ENCODE data around the gene MYL12A.

MYL12A gene

GRCh38 chr18:3221496-3221895 lies 26.1 kb upstream of the MYL12A start:
- DNase-seq, result no peak
- in situ Hi-C loops (cut with HindIII; ENCODE audit: low pct_ligation_motif_present, low pct_unique_long_range_greater_than_20kb, low sequenced_read_pairs), result no loop called here

DNA sequence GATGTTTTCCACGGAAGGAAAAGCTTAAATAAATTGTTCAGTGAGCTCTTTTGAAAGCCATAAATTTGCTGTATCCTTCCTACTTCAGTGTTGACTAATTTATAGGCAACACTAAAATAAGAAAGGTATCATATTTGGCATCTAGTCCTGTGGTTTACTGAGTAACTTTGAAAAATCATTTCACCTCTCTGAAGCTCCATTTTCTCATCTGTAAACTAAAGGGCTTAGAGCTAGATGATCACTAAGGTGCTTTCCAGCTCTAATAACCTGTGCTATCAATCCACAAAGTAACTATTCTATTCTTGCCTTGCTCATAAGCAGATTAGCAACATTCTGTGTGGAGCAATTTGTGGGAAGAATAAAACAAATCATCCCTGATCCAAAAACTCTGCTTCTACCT lies 24.2 kb upstream of the MYL12A start:
- DNase-seq, result no peak
- in situ Hi-C loops (cut with HindIII; ENCODE audit: low pct_ligation_motif_present, low pct_unique_long_range_greater_than_20kb, low sequenced_read_pairs), result no loop called here

DNA sequence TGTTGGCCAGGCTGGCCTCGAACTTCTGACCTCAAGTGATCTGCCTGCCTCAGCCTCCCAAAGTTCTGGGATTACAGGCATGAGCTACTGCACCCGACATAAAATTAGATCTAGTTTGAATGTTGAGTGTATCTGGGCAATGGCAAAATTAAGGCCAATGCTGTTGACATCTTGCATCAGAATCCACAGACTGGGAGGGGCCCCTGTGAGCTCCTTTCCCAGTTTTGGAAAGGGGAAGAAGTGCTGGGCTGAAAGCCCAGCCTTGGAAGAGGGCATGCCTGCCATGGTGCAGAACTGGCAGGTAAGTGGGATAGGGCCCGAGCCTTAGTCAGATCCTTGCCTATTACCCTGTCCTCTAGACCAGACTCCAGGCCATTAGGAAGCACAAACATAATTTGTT lies 23.4 kb upstream of the MYL12A start:
- DNase-seq, result no peak
- in situ Hi-C loops (cut with HindIII; ENCODE audit: low pct_ligation_motif_present, low pct_unique_long_range_greater_than_20kb, low sequenced_read_pairs), result no loop called here

GRCh38 chr18:3225588-3225987 lies 22.0 kb upstream of the MYL12A start:
- in situ Hi-C loops (cut with HindIII; ENCODE audit: low pct_ligation_motif_present, low pct_unique_long_range_greater_than_20kb, low sequenced_read_pairs), result no loop called here
- DNase-seq, result no peak

GRCh38 chr18:3226048-3226447 lies 21.6 kb upstream of the MYL12A start:
- DNase-seq, result no peak
- in situ Hi-C loops (cut with HindIII; ENCODE audit: low pct_ligation_motif_present, low pct_unique_long_range_greater_than_20kb, low sequenced_read_pairs), result no loop called here

DNA sequence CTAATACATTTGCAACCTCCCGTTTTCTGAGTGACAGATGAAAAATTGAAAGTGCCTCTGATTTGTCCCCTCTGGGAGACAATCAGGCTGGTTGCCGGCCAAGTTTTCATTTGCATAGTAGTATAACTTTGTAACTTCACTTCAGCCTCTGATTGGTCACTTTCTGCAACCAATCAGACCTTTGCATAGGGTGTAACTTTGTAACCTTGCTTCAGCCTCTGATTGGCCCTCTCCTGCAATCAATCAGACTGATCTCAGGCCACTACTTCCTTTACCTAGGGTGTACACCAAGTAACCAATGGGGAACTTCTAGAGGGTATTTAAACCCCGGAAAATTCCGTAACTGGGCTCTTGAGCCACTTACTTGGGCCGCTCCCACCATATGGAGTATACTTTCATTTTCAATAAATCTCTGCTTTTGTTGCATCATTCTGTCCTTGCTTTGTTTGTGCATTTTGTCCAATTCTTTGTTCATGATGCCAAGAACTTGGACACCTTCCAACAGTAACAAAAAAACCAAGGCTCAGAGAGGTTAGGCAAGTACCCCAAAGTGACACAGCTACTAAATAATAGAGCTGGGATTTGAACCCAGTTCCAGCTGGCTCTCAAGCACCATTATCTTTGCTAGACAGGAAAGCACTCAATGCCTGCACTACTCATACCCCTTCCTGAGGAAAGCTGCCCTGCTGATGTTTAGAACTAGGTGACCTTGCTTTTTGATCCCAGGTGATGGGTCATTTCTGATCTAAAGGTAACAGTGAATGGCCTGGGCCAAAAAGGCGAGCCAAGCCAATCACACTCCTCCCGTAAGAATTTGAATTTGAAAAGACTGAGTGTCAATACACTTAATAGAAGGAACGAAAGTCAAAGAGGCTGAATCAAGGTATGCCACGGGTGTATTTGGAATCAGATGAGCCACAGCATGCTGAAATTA lies 16.9 kb upstream of the MYL12A start:
- in situ Hi-C loops (cut with HindIII; ENCODE audit: low pct_ligation_motif_present, low pct_unique_long_range_greater_than_20kb, low sequenced_read_pairs), result no loop called here
- peak; percentile 18 for DNase-seq

DNA sequence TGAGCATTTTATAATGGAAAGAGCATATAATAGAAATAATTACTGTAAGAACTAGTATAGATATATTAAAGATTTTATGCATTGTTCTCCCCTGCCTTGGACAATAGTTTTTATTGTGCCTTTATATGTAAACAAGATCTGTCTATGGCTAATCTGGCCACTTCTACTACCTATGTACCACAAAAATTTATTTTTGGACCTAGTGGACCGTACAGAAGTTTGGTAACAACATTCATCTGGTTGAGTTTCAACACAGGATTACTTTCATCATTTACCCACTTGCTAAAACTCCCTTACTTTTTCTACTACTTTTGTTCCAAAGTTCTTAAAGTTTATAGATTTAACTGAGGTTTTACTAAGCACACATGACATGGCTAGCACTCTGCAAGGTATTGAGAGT lies 14.6 kb upstream of the MYL12A start:
- no peak for DNase-seq
- in situ Hi-C loops (cut with HindIII; ENCODE audit: low pct_ligation_motif_present, low pct_unique_long_range_greater_than_20kb, low sequenced_read_pairs), result no loop called here

- in situ Hi-C loops (cut with HindIII; ENCODE audit: low pct_ligation_motif_present, low pct_unique_long_range_greater_than_20kb, low sequenced_read_pairs), result no loop called here
- DNase-seq, result no peak
These were observed 14.0 kb upstream of the MYL12A start for GRCh38 chr18:3233433-3234168.

DNA sequence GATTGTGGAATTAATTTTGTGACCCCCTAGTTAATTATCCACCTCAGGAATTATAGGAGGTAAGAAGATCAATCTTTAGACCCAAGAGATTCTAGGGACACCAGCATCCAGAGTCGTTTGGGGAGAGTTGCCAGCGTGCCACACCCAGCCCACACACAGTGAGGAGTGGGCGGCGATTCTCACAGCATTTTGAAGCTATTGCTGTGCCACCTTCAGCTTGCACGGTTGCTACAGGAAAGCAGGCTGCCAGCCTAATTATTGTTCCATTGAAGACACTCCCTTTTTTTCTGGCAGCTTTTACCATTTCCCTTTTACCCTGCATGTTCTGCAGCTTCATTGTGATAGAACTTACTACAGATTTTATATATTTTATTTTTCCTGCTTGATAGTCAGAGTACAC lies 13.1 kb upstream of the MYL12A start:
- no peak for DNase-seq
- in situ Hi-C loops (cut with HindIII; ENCODE audit: low pct_ligation_motif_present, low pct_unique_long_range_greater_than_20kb, low sequenced_read_pairs), result no loop called here

DNA sequence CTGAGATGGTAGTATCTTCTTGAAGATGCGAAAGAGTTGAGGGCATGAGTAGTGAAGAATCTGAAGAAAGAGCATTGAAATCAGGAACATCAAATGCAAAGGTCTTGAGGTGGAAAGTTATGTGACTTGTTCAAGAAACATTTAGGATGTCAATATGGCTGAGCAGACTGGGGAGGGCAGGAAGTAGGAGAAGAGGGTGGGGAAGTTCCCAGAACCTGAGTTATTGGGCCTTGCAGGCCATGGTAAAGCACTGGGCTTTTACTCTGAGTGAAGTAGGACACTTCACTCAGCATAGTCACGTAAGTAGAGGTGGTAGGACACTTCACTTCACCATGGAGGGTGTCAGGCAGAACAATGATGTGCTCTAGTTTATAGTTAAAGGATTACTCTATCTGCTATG lies 11.8 kb upstream of the MYL12A start:
- no peak for DNase-seq
- in situ Hi-C loops (cut with HindIII; ENCODE audit: low pct_ligation_motif_present, low pct_unique_long_range_greater_than_20kb, low sequenced_read_pairs), result no loop called here

- in situ Hi-C loops (cut with HindIII; ENCODE audit: low pct_ligation_motif_present, low pct_unique_long_range_greater_than_20kb, low sequenced_read_pairs), result no loop called here
- no peak for DNase-seq
These were observed 11.1 kb upstream of the MYL12A start for GRCh38 chr18:3236470-3236869.

DNA sequence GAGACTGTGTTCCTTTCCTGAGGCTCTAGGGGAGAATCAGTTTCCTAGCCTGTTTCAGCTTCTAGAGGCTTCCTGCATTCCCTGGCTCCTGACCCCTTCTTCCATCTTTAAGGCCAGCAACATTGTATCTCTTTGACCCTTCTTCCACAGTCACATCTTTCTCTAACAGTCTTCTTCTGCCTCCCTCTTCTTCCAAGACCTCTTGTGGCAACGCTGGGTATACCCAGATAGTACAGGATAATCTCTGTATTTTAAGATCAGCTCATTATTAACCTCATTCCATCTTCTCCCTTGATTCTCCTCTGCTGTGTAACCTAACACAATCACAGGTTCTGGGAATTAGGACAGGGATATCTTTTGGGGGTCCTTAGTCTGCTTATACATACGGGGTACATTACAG lies 8.9 kb upstream of the MYL12A start:
- no peak for DNase-seq
- in situ Hi-C loops (cut with HindIII; ENCODE audit: low pct_ligation_motif_present, low pct_unique_long_range_greater_than_20kb, low sequenced_read_pairs), result no loop called here

GRCh38 chr18:3245185-3245564 lies 2.4 kb upstream of the MYL12A start:
- in situ Hi-C loops (cut with HindIII; ENCODE audit: low pct_ligation_motif_present, low pct_unique_long_range_greater_than_20kb, low sequenced_read_pairs), result no loop called here
- DNase-seq, result no peak

DNA sequence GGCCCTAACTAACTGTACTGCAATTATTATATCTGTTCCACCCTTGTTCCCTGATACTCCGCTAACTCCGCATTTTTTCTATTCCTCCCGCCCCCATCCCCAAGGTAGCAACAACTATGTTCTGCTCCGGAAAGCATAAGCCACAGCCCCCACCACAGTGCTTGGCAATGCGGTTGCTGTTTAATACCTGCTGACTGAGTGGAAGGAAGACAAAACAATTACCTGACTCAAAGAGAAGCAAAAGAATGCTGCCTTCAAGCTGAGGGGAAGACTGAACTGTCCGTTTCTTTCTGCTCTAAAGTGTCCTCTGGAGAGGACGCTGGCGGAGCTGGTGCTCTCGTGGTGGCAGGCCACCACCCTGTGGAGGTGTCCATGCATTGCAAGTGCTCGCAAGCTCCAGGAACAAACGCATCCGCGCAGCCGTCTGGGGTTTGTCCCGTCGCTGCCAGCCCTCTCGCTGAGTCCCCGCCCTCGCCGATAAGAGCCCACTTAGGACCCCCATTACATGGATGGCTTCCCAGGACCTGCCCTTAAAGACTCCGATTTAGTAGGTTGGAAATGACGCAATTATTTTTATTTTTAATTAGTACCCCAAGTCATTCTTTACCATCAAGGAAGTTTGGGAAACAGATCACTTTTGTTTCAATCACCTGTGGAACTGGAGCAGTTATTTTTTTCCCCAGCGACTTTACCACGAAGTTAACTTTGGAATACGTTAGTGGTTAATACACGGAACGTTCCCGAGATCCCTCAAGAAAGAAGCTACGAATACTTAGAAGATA lies 1.6 kb upstream of the MYL12A start:
- in situ Hi-C loops (cut with HindIII; ENCODE audit: low pct_ligation_motif_present, low pct_unique_long_range_greater_than_20kb, low sequenced_read_pairs), result no loop called here
- DNase-seq, result peak; percentile 83

- in situ Hi-C loops (cut with HindIII; ENCODE audit: low pct_ligation_motif_present, low pct_unique_long_range_greater_than_20kb, low sequenced_read_pairs), result no loop called here
- no peak for DNase-seq
These were observed 864 bp upstream of the MYL12A start for GRCh38 chr18:3246635-3247239.

DNA sequence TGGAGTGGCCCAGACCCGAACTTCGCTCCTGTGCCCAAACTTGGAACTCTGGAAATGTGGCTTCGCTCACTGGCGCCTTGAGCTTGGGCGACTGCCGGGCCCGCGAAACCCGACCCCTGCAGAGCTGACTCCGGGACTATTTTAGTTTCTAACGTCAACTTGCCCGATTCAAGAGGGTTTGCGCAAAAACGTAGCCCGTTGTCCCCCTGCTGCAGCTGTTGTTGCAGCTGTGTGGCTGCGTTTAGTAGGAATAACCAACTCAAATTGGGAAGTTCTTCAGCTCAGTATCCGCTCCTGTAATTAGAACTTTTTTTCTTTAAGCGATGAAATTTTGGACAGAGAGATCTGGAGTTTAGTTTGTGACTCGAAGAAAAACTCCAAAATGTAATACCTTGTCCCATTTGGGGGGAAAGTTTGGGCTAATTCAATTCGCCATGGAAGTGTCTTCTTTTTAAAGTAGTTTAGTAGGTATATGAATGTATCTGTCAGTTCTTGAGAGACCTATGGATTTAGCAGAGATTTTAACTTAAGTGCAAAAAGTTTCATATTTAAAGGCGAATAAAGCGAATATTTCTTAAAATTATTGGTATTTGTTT lies 559 bp downstream of the MYL12A start:
- peak; percentile 27 for DNase-seq
- in situ Hi-C loops (cut with HindIII; ENCODE audit: low pct_ligation_motif_present, low pct_unique_long_range_greater_than_20kb, low sequenced_read_pairs), result no loop called here

- peak; percentile 48 for DNase-seq
- in situ Hi-C loops (cut with HindIII; ENCODE audit: low pct_ligation_motif_present, low pct_unique_long_range_greater_than_20kb, low sequenced_read_pairs), result no loop called here
These were observed 1.2 kb downstream of the MYL12A start for GRCh38 chr18:3248658-3249359.

Measured in ACHN (cell line).